ENCODE data around the gene DLG1. TPM values are rescaled to one million over a fixed set of nuclear protein-coding genes. Genes with fewer than 3 reads are reported as not detected.
A peak's percentile ranks its signal among the peaks of the same experiment; 100 is the strongest.
"Not testable (repeated sequence)": the region's sequence is repeated elsewhere in the genome, so short reads cannot be mapped to it uniquely, and the experiment has no call there.

DLG1 gene
- total RNA-seq, 1 experiment from 2014 or later = 27.1 TPM

DNA sequence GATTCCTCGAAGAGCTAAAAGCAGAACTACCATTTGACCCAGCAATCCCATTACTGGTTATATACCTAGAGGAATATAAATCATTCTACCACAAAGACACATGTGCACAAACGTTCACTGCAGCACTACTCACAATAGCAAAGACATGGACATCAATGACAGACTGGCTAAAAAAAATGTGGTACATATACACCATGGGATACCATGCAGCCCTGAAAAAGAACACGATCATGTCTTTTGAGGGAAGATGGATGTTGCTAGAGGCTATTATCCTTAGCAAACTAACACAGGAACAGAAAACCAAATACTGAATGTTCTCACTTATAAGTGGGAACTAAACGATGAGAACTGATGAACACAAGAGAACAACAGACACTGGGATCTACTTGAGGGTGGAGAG lies 86.7 kb downstream of the DLG1 start:
- not testable (repeated sequence) for DNase-seq; H3K27me3 ChIP-seq (ENCODE audit: control insufficient read depth, insufficient read depth, low read length); H3K4me3 ChIP-seq (ENCODE audit: insufficient read depth, low read depth, low read length); H3K36me3 ChIP-seq (replicated peaks; ENCODE audit: control insufficient read depth, insufficient read depth, low read length)

- Histone ChIP-seq H3K4me3 (ENCODE audit: insufficient read depth, low read depth, low read length) (no peak overlapping the region), H3K36me3 (replicated peaks; ENCODE audit: control insufficient read depth, insufficient read depth, low read length) (no peaks in the 10 kb centered on the region), H3K27me3 (ENCODE audit: control insufficient read depth, insufficient read depth, low read length) (no peaks in the 10 kb centered on the region)
- no peak for DNase-seq
Observed at GRCh38 chr3:197209366-197210260, 88.8 kb downstream of the DLG1 start.

- H3K27me3 ChIP-seq (ENCODE audit: control insufficient read depth, insufficient read depth, low read length) = no peaks in the 10 kb centered on the region
- H3K36me3 ChIP-seq (replicated peaks; ENCODE audit: control insufficient read depth, insufficient read depth, low read length) = no peaks in the 10 kb centered on the region
- no peak overlapping the region for H3K4me3 ChIP-seq (ENCODE audit: insufficient read depth, low read depth, low read length)
- DNase-seq = no peak
Observed at GRCh38 chr3:197206913-197207312, 91.5 kb downstream of the DLG1 start.

- H3K36me3 ChIP-seq (replicated peaks; ENCODE audit: control insufficient read depth, insufficient read depth, low read length) = no peaks in the 10 kb centered on the region
- no peak for DNase-seq
- no peak overlapping the region for H3K4me3 ChIP-seq (ENCODE audit: insufficient read depth, low read depth, low read length)
- no peaks in the 10 kb centered on the region for H3K27me3 ChIP-seq (ENCODE audit: control insufficient read depth, insufficient read depth, low read length)
Observed at GRCh38 chr3:197205675-197206074, 92.7 kb downstream of the DLG1 start.

- Histone ChIP-seq H3K36me3 (replicated peaks; ENCODE audit: control insufficient read depth, insufficient read depth, low read length) (no peaks in the 10 kb centered on the region), H3K4me3 (ENCODE audit: insufficient read depth, low read depth, low read length) (no peak overlapping the region), H3K27me3 (ENCODE audit: control insufficient read depth, insufficient read depth, low read length) (no peaks in the 10 kb centered on the region)
- DNase-seq = no peak
Observed at GRCh38 chr3:197205265-197205664, 93.1 kb downstream of the DLG1 start.

DNA sequence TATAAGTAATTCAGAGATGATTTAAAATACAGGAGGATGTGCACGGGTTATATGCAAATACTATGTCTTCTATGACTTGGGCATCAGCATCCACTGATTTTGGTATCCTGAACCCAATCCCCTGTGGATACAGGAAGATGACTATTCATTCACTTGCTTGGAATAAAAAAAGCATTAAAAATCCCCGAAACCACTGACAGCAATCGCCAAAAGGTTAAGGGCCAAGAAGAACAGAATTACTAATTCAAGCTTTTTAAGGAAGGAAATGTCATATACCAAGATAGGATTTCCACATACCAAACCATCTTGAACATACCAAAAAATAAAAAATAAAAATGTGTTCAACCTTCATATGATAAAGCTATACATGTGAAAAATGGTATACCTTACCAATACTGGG lies 93.7 kb downstream of the DLG1 start:
- Histone ChIP-seq H3K36me3 (replicated peaks; ENCODE audit: control insufficient read depth, insufficient read depth, low read length) (no peaks in the 10 kb centered on the region), H3K4me3 (ENCODE audit: insufficient read depth, low read depth, low read length) (no peak overlapping the region), H3K27me3 (ENCODE audit: control insufficient read depth, insufficient read depth, low read length) (no peaks in the 10 kb centered on the region)
- DNase-seq = no peak

DNA sequence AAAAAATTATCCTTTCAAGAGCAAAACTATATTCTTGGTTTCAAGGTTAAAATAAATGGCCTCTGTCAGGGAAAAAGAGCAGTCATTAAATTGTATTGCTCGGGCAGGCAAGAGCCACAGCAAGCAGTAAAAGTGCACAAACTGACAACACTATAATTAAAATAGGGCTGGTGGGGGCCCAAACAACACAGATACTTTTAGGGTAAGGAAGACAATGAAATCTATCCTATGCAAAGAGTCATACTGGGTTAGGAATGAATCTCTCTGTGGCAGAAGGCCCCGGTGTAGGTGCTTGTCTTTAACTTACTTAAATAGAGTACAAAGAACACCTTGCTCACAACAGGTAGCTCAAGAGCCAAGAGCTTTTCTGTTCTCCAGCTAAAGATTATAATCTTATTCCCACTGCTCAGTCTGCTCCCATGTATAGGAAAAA lies 94.7 kb downstream of the DLG1 start:
- Histone ChIP-seq H3K36me3 (replicated peaks; ENCODE audit: control insufficient read depth, insufficient read depth, low read length) (no peaks in the 10 kb centered on the region), H3K27me3 (ENCODE audit: control insufficient read depth, insufficient read depth, low read length) (no peaks in the 10 kb centered on the region), H3K4me3 (ENCODE audit: insufficient read depth, low read depth, low read length) (no peak overlapping the region)
- peak; percentile 52 for DNase-seq

DNA sequence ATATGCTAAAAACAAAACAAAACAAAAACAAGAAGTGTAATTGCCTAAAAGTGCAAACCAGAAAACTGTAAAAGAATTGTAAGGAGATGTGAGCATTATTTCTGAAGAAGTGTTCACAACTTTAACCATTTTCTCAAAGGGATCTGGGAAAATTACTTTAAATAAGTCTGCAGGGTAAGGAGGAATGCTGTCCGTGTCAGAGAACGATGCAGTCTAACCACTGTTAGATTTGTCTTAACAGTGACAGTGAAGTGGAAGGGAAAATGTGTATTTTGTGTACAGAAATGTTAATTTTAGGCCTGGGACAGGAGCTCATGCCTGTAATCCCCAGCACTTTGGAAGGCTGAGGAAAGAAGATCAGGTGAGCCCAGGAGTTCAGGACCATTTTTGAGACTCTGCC lies 95.7 kb downstream of the DLG1 start:
- H3K4me3 ChIP-seq (ENCODE audit: insufficient read depth, low read depth, low read length) = no peak overlapping the region
- no peaks in the 10 kb centered on the region for H3K27me3 ChIP-seq (ENCODE audit: control insufficient read depth, insufficient read depth, low read length)
- no peaks in the 10 kb centered on the region for H3K36me3 ChIP-seq (replicated peaks; ENCODE audit: control insufficient read depth, insufficient read depth, low read length)
- no peak for DNase-seq

DNA sequence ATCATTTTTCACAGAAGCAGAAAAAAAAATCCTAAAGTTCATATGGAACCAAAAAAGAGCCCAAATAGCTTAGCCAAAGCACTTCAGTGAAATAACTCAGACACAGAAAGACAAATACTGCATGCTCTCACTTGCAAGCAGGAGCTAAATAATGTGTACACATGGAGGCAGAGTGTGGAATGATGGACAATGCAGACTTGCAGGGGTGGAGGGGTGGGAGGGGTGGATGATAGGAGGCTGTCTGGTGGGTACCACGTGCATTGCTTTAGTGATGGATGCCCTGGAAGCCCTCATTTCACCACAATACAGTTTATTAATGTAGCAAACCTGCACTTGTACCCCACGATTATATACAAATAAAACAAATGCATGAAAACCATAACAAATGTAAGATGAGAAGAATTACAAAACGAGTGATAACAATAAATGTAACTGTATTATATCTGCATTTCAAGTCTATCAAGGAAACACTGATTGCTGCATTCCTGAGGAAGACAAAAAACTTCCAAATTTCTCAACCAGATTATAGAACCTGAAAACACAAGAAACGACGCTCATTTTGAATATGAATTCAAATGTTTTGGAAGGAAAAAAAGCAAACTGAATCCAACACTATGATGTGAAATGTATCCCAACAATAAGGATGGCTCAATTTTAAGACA lies 96.5 kb downstream of the DLG1 start:
- H3K27me3 ChIP-seq (ENCODE audit: control insufficient read depth, insufficient read depth, low read length) = no peaks in the 10 kb centered on the region
- no peak overlapping the region for H3K4me3 ChIP-seq (ENCODE audit: insufficient read depth, low read depth, low read length)
- no peaks in the 10 kb centered on the region for H3K36me3 ChIP-seq (replicated peaks; ENCODE audit: control insufficient read depth, insufficient read depth, low read length)
- DNase-seq = no peak

DNA sequence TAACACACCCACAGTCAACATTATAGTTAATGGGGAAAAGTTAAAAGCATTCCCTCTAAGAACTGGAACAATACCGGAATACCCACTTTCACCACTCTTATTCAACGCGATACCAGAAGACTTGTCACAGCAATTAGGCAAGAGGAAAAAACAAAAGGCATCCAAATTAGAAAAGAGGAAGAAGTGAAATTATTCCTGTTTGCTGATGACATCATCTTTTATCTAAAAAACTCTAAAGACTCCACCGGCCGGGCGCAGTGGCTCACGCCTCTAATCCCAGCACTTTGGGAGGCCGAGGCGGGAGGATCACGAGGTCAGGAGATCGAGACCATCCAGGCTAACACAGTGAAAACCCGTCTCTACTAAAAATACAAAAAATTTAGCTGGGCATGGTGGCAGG lies 97.6 kb downstream of the DLG1 start:
- H3K36me3 ChIP-seq (replicated peaks; ENCODE audit: control insufficient read depth, insufficient read depth, low read length); DNase-seq; H3K4me3 ChIP-seq (ENCODE audit: insufficient read depth, low read depth, low read length): not testable (repeated sequence)

GRCh38 chr3:197197334-197197733 lies 101.1 kb downstream of the DLG1 start:
- DNase-seq = no peak
- no peak overlapping the region for H3K4me3 ChIP-seq (ENCODE audit: insufficient read depth, low read depth, low read length)
- no peaks in the 10 kb centered on the region for H3K27me3 ChIP-seq (ENCODE audit: control insufficient read depth, insufficient read depth, low read length)

More for the DNA sequence above, 97.6 kb downstream of the DLG1 start:
- not testable (repeated sequence) for H3K27me3 ChIP-seq (ENCODE audit: control insufficient read depth, insufficient read depth, low read length)

GRCh38 chr3:197196192-197196591 lies 102.2 kb downstream of the DLG1 start:
- no peak overlapping the region for H3K4me3 ChIP-seq (ENCODE audit: insufficient read depth, low read depth, low read length)
- DNase-seq = no peak
- no peaks in the 10 kb centered on the region for H3K36me3 ChIP-seq (replicated peaks; ENCODE audit: control insufficient read depth, insufficient read depth, low read length)
- no peaks in the 10 kb centered on the region for H3K27me3 ChIP-seq (ENCODE audit: control insufficient read depth, insufficient read depth, low read length)

More at GRCh38 chr3:197197334-197197733, 101.1 kb downstream of the DLG1 start:
- no peaks in the 10 kb centered on the region for H3K36me3 ChIP-seq (replicated peaks; ENCODE audit: control insufficient read depth, insufficient read depth, low read length)

DNA sequence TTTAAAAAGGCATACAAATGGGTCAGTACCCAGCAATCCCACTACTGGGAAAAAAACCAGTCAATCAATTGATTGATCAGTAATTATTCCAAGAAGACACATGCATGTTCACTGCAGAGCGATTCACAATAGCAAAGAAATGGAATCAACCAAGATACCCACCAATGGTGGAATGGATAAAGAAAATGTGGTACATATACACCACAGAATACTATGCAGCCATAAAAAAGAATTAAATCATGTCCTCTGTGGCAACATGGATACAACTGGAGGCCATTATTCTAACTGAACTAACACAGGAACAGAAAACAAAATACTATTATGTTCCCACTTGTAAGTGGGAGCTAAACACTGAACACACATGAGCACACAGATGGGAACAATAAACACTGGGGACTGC lies 103.1 kb downstream of the DLG1 start:
- DNase-seq = no peak
- Histone ChIP-seq H3K4me3 (ENCODE audit: insufficient read depth, low read depth, low read length) (no peak overlapping the region), H3K36me3 (replicated peaks; ENCODE audit: control insufficient read depth, insufficient read depth, low read length) (no peaks in the 10 kb centered on the region), H3K27me3 (ENCODE audit: control insufficient read depth, insufficient read depth, low read length) (no peaks in the 10 kb centered on the region)

GRCh38 chr3:197193759-197194158 lies 104.7 kb downstream of the DLG1 start:
- not testable (repeated sequence) for H3K4me3 ChIP-seq (ENCODE audit: insufficient read depth, low read depth, low read length); H3K27me3 ChIP-seq (ENCODE audit: control insufficient read depth, insufficient read depth, low read length); H3K36me3 ChIP-seq (replicated peaks; ENCODE audit: control insufficient read depth, insufficient read depth, low read length); DNase-seq

GRCh38 chr3:197191897-197192296 lies 106.5 kb downstream of the DLG1 start:
- DNase-seq = no peak
- Histone ChIP-seq H3K27me3 (ENCODE audit: control insufficient read depth, insufficient read depth, low read length) (no peaks in the 10 kb centered on the region), H3K36me3 (replicated peaks; ENCODE audit: control insufficient read depth, insufficient read depth, low read length) (no peaks in the 10 kb centered on the region), H3K4me3 (ENCODE audit: insufficient read depth, low read depth, low read length) (no peak overlapping the region)
